NCI-H526 treated with DMSO at 0.1 percent for 48 hours (cell line): ENCODE results near the gene NEAT1.
"Not testable (repeated sequence)": the region's sequence is repeated elsewhere in the genome, so short reads cannot be mapped to it uniquely, and the experiment has no call there.

ENCODE experiments used
- DNase-seq: peaks from one replicate; lab custom pipeline; 2025; lab: John Stamatoyannopoulos, UW

NEAT1 gene

DNA sequence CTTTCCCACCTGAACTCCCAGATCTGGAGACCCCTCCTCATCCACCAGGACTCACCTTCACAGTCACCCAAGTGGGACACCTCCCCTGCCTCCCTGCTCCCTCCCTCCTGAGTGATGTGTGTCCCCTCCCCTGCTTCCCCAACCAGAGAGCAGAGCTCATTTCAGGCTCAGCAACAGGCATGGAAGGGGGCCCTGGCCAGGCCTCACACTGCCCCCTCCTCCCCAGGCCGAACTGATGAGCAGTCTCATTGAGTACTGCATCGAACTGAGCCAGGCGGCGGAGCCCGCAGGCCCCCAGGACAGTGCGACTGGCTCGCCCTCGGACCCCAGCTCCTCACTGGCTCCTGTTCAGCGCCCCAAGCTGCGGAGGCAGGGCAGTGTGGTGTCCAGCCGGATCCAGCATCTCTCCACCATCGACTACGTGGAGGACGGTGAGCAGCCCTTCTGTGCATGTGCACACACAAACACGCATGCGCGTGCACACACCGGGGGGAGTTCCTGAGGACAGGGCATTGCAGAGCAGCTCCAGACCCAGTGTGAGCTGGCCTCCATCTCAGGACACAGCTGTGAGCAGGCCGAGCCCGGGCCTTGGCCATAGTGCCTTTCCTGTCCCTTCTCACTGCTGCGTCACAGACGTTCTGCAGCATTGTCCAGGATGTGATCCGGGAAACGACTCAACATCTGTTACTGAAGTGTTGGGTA lies 17.8 kb upstream of the NEAT1 start:
- DNase-seq = no peak

DNA sequence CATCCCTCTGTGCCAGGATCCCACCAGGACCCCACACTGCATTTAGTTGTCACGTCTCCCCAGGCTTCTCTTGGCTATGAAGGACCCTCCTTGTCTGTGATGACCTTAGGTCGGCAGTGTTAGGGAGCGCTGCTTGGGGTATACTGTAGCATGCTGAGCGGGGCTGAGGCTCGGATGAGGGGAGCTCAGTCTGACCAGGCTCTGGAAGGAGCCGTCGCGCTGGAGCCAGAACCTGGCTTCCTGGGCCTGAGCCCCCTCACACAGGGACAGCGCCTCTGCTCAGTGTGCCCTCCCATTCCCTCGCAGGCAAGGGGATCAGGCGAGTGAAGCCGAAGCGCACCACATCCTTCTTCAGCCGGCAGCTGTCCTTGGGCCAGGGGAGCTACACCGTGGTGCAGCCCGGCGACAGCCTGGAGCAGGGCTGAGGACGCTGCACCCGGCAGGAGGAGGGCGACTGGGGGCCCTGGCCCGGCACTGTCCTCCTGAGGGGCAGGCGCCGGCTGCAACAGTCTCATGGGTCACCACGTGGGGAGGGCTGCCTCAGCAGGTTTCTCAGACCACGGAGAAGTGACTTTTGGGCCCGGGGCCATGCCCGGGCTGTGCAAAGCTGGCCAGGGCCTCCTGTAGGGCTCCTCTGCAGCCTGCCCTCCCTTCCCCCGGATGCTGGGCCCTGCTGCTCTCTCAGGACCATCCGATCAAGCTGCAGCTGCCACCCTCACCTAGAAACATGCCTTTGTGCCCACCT lies 11.5 kb upstream of the NEAT1 start:
- no peak for DNase-seq

DNA sequence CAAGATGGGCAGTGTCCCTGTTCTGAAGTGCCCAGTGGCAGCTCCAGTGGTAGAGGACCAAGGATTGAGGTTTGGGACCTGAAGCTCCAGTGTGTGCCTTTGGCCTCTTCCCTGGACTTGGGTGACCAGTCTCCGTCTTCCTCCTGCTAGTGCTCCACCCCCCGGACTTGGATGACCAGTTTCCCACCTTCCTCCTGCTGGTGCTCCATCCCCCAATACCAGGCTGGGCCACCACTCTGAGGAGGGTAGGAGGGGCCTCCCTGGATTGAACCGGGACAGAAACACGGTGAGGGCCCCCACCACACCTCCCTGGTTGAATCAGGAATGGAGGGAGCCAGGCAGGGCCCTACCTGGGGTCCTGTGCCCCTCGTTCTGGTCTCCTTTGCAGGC lies 10.9 kb upstream of the NEAT1 start:
- DNase-seq = no peak

DNA sequence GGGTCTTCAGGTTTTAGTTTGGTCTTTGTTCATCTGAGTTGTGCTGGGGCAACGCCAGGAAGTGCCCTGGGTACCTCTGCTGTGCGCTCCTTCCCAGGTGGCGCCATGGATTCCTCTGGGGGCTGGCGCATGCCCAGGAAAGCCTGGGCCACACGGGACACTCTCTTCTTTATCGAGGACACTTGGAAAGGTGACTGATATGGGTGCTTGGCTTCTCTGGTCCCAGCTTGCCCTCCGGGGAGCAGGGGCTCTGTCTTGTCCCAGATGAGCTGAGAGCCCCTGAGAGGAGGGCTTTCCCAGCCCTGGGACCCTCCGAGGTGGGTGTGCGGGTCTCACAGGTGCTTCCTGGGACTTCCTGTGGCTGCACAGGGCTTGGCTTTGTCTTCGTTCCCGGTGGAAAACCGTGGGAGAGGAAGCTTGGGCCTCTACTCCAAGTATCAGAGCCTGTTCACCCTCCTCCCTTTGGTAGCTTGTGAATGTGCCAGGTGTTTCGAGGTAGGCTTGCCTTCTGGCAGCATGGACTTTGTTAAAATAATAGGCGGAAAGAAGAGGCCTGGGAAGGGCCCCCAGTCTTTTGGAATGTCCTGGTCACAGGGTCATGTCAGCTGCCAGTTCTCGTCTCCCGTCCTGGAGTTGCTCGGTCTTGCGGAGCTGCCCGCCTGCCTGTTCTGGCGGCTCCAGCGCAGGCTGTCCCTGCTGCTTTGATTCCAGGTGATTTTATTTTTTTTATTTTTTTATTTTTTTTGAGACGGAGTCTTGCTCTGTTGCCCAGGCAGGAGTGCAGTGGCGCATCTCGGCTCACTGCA lies 10.1 kb upstream of the NEAT1 start:
- no peak for DNase-seq

DNA sequence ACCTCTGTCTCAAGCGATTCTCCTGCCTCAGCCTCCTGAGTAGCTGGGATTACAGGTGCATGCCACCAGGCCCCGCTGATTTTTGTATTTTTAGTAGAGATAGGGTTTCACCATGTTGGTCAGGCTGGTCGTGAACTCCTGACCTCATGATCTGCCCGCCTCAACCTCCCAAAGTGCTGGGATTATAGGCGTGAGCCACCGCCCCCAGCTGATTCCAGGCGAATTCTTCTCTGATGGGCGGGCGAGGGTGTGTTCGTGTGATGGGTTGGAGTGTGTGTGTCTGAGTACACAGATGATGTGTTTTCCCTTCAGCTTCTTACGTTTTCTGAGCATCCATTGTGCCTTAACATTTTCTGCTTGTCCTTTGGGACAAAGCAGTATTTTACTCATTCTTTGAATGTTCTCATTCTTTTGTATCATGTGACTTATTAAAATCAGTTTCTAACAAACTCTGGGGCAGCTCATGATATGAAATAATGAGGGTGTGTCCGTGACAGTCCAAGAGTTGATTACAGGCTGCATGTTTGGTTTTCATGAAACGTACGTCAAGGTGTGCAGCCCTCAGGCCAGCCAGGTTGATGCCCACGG lies 9.4 kb upstream of the NEAT1 start:
- not testable (repeated sequence) for DNase-seq

DNA sequence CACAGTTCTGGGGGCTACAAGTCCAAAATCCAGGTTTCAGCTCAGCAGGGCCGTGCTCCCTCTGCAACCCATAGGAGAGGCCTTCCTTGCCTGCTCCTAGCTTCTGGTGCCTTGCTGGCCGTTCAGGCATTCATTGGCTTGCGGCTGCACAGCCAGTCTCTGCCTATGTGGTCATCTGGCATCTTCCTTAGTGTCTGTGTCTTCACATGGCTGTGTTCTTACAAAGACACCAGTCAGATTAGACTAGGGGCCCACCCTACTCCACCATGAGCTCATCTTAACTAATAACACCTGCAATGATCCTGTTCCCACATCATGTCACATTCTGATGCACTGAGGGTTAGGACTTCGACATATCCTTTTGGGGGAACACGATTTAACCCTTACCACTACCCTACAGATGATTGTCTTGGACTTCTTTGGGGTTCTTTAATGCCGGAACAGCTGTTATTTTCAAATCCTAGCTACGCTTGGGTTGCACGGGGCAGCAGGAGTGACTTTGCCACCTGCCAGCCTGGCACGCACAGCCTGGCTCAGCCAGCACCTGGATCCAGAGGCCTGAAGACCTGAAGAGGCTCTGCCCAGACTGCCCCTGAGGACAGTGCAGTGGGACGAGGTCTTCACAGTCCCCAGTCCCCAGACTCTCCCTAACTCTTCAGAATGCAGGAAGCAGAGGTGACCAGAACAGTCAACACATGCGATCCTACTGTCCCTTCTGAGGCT lies 7.7 kb upstream of the NEAT1 start:
- no peak for DNase-seq

DNA sequence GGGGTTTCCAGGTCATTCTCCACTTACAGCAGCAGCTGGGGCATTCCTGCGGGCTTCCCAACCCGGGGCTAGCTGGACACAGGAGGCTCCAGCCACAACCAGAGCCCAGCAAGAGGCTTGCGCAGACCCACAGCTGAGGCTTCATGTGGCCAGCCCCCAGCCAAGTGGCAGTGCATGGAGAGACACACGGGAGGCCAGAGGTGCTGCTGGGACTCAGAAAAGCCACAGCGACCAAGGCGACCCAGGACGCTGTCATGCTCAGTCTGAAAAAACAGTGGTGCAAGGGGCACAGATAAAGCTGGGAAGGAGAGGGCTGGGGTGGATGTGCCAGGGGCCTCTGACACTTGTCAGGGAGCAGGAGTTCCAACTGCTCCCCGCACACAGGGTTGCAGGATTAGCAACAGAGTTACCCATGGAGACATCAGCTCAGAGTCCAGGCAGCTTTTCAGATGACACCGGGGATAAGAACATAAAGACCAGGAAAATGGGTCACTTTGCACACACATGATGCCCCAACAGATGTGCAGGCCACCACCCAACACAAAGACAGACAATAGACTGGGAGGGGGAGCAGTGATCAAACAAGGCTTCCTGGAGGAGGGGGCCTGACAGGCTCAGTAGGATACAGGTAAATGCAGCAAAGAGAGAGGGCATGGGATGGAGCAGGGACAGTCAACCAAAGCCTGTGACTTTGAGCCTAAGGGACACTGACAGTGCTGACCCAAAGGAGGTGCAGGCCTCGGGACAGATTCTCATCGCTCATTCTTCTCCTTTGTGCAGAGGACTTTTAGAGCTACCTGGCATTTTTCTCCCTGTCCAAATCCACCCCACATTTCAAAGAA lies 6.9 kb upstream of the NEAT1 start:
- DNase-seq = no peak

DNA sequence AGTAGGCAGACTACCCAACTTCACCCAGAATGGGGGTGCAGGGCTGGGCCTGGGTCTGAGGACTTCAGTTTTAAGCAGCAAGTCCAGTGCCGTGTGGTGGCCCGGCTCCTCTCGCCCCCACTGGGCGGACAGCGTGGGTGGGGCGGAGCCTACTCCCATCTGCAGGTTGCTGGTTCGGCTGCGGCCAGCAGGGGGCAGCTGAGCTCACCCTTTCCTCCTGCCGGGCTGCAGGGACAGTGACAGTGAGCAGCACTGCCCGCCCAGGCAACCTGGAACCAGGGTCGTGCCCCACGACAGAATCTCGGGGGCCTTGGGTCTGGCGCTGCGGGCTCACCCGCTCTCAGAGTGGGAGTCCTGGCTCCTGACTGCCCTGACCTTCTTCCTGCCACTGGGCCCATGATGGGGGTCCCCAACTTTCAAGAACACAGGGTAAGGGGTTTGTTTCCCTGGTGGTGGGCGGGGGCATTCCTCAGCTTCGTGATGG lies 6.2 kb upstream of the NEAT1 start:
- DNase-seq = peak; percentile 55

DNA sequence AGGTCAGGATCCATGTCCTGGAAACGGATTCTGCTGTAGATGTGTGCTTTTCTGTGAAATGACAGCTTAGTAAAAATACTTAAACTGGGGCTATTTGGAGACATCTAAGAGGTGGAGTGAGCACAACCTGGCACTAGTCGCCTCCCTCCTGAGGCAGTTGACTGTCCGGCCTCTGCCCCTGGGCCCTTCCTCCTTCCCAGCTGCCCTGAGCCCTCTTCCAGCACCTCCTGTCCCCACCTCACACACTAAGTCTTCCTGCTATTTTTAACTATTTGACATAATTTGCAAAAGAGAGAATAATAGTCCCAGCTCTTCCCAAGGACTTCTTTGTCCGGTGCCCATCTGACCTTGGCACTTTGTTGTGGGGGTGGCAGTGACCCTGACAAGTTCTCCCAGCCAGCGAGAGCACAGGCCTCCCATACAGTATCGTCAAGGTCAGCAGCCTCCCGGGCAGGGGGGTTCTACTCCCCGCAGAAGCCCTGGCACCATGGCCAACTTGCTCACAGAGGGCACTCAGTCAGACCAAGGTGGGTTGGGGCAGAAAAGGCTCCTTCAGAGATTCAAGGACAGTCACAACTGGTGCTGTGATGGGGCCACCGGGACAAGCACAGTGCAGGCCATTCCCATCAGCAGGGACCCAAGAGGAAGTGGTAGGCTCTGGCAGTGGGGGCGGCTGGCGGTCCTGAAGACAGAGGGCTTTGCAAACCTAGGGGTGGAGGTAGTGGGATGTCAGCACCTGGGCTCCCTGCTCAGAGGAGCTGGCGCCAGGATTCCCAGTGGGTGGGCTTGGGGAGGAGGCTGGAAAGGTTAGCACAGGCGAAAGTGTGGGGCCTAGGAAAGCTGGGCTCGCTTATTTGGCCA lies 5.5 kb upstream of the NEAT1 start:
- no peak for DNase-seq

DNA sequence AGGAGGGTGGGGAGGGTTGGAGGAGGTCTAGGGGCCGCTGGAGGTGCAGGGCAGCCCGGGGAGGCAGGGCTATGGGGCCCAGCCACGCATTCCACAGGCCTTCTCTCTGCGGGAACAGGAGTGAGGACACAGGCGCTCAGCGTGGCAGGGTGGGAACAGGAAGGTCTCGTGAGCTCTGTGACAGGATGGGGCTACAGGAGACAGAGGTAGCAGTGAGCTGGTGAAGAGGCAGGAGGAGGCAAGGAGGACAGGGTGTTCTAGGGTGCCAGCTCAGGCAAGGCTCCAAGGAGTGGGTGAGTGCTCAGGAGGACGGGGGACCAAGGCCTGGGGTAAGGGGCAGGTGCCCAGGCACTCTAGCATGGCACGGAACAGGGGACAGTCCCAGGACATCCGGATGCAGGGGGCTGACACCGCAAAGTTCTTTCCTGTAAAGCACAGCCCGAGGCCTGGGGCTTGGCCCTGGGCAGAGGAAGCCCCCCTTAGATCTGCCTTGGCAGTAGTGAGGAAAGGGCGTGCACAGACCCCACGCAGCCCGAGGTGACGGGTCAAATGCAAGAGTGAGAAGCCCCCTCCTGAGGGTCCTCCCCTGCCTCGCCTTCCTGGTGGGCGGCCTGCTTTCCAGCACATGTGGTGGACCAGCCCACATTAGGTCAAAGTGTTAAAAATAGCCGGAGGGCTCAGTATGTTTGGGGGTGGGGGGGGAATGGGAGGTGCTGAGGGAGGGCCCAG lies 4.7 kb upstream of the NEAT1 start:
- no peak for DNase-seq

DNA sequence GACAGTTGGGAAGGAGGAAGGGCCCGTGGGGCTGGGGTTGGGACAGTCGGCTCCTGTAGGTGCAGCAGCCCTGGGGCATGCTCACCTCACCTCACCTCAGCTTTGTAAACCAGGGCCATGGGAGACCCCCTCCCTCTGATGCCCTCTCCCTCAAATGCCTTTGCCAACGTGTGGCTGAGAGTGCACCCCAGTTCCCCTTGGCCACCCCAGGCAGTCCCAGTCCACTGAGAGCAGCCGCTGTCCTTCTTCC lies 4.2 kb upstream of the NEAT1 start:
- DNase-seq = no peak

DNA sequence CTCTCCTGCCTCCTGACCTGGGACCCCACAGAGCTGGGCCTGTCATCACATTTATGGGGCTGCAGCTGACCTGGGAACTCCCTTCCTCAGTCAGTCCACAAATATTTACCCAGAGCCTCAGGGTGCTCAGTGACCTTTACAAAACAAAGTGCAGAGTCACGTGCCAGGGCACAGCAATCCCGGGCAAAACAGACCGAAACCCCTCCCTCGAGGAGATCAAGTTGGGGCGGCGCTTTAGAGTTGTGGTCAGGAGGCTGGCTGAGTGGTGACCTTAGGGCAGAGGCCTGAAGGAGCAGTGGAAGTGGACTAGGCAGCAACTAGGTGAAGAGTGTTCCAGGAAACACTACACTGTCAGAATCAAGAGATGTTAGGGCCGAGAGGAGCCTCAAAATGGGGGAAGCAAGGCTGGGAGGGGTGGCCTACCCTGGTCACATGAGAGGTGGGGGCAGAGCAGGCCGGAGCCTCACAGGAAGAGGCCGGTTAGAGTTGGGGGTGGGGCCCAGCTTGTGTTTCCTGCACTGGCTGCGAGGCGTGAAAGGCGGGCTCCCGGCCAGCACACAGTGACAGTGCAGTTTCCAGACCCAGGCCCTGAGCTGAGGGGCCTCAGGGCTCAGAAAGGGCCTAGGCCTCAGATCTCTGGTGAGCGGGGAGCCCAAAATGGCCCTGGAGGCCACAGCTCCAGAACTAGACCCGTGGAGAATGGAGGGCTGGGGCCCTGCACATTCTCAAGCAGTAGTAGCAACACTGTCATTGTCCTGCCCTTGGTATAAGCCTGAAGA lies 3.7 kb upstream of the NEAT1 start:
- DNase-seq = peak; percentile 80

DNA sequence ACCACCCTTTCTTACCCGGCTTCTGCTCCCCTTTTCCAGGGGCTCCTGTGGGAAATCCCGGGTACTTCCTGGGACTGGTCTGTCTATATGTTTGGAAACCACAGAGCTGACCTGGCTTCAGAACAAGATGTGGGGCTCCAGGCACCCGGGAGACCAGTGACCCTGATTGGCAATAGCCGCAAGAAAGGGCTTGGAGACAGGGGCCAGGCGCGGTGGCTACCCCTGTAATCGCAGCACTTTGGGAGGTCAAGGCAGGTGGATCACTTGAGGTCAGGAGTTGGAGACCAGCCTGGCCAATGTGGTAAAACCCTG lies 3.2 kb upstream of the NEAT1 start:
- no peak for DNase-seq

DNA sequence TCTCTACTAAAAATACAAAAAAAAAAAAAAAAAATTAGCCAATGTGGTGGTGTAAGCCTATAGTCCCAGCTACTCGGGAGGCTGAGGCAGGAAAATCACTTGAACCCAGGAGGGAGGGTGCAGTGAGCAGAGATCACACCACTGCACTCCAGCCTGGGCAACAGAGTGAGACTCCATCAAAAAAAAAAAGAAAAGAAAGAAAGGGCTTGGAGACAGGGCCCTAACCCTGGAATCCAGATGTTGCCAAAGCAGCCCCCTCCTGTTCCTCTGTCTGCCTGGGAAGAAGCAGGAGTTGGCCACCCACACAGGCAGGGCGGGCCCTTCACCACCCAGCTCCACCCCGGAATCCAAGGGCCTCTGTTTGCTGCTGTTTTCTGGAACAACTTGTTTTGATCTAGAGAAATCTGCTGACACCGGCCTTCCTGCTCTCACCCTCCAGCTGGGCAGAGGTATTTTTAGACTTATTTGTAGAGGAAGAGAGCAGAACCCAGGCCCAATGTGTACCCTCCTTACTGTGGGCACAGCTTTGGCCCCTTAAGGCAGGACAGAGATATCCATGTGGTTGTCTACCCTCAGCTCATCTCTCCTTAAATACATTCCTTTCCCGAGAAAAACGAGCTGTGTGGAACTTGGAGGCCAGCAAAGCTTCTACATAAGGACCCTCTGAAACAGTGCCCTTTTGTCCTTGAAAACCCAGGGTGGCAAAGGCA lies 2.7 kb upstream of the NEAT1 start:
- DNase-seq = peak; percentile 55

DNA sequence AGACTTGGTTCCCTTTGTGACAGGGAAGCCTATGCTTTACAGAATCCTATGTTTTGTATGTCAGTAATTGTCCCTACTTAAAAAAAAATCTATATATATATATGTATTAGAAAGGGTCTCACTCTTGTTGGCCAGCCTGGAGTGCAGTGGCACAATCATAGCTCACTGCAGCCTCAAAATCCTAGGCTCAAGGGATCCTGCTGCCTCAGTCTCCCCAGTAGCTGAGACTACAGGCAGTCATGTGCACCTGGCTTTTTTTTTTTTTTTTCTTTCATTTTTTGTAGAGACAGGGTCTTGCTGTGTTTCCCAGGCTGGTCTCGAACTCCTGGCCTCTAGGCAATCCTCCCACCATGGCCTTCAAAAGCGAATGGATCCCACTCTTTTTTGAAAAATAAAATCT lies 2.1 kb upstream of the NEAT1 start:
- no peak for DNase-seq

DNA sequence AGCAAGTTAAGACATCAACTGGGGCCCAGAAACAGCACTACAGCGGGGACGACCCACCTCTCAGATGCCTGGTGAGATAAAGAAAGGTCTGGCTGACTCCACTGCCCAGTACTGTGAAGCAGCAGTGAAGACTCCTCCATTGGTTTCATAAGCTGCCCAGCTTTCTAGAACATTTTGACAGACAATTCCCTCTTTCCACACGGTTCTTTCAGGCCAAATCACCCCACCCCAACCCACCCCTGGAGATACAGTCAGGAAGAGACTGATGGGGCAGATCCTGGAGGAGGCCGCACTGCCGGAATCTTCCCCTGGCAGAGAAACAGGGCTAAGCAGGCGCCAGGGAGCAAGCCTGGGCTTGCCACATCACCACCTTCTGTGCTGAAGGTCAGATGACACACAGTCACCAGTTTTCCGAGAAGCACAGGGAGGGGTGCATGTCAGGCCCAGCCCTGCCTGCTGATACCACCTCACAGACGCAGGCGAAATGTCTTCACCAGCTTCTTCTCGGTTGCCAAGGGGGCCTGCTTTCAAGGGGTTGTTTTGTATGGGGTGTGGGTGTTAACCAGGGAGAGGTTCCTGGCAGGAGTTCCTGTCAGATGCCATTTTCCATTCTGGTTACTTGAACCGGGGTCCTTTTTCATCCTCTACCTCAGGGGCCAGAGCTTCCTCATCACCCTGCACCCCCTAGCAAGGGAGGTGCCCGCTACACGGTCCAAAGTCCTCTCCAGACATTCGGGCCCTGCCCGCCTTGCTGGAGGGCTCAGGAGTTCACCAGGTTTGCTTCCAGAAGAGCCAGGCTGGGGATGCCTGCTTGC lies 1.4 kb upstream of the NEAT1 start:
- peak; percentile 93 for DNase-seq
